Stimulated activated CD8-positive, alpha-beta memory T cell treated with anti-CD3 and anti-CD28 coated beads, Interleukin-7, amount 100 ng/mL, for 4 hours (primary cell): ENCODE results near the gene NFIA.

Experiments
- DNase-seq, 2 donors: peaks; one replicate each; pipeline ENCODE4 v3.0.0-alpha.2; 2020; ENCODE audit warnings: low read depth in 2 of 2

NFIA gene

GRCh38 chr1:61432616-61433388, 350.4 kb downstream of the NFIA start:
- no peak for DNase-seq

GRCh38 chr1:61433646-61434045, 351.3 kb downstream of the NFIA start:
- no peak for DNase-seq

GRCh38 chr1:61434276-61434675, 351.9 kb downstream of the NFIA start:
- DNase-seq, result no peak

- DNase-seq, result no peak
Observed at GRCh38 chr1:61435226-61435625, 352.9 kb downstream of the NFIA start.

- no peak for DNase-seq
Observed at GRCh38 chr1:61436016-61436415, 353.7 kb downstream of the NFIA start.

- DNase-seq, result no peak
Observed at GRCh38 chr1:61436491-61437120, 354.2 kb downstream of the NFIA start.

- DNase-seq, result no peak
Observed at GRCh38 chr1:61439234-61439633, 356.9 kb downstream of the NFIA start.

GRCh38 chr1:61441723-61442262, 359.4 kb downstream of the NFIA start:
- no peak for DNase-seq

- no peak for DNase-seq
Observed at GRCh38 chr1:61442544-61442943, 360.2 kb downstream of the NFIA start.

- no peak for DNase-seq
Observed at GRCh38 chr1:61444288-61444687, 361.9 kb downstream of the NFIA start.

GRCh38 chr1:61445269-61445825, 363.0 kb downstream of the NFIA start:
- no peak for DNase-seq

GRCh38 chr1:61446531-61446991, 364.2 kb downstream of the NFIA start:
- no peak for DNase-seq

GRCh38 chr1:61447106-61447967, 365.0 kb downstream of the NFIA start:
- no peak for DNase-seq

- no peak for DNase-seq
Observed at GRCh38 chr1:61447968-61448430, 365.6 kb downstream of the NFIA start.

- no peak for DNase-seq
Observed at GRCh38 chr1:61448914-61449313, 366.6 kb downstream of the NFIA start.

GRCh38 chr1:61449410-61449809, 367.0 kb downstream of the NFIA start:
- no peak for DNase-seq

- DNase-seq, result no peak
Observed at GRCh38 chr1:61450454-61450853, 368.1 kb downstream of the NFIA start.

GRCh38 chr1:61450872-61451571, 368.7 kb downstream of the NFIA start:
- DNase-seq, result no peak

- no peak for DNase-seq
Observed at GRCh38 chr1:61451572-61451968, 369.2 kb downstream of the NFIA start.

- no peak for DNase-seq
Observed at GRCh38 chr1:61452176-61453035, 370.0 kb downstream of the NFIA start.
